GM12878 (cell line): ENCODE measurements around the gene OR1N1. TPM values are rescaled to one million over a fixed set of nuclear protein-coding genes. Genes with fewer than 3 reads are reported as not detected.
A peak's percentile ranks its signal among the peaks of the same experiment; 100 is the strongest.

ENCODE experiments used
- ATAC-seq: fragments of 200-7000 bp; cut with Tn5 transposase; 3 replicates; pipeline ENCODE4 v1.9.1; 2020; ENCODE audit warnings: mild to moderate bottlenecking, moderate library complexity
- BruUV-seq: library from RNA; stranded (reverse); fragments of 400-500 nt; replicated peaks from 2 replicates; lab custom pipeline; 2021; lab: Mats Ljungman, UMichigan
- CTCF ChIA-PET: fragments of 300-600 bp; sonication (Branson Sonifier 250); formaldehyde crosslinking; extraction: SDS; loops from one replicate; lab custom pipeline; 2021; ENCODE audit warnings: inconsistent platforms; lab: Yijun Ruan, JAX
- POLR2A ChIA-PET: fragments of 350-600 bp; formaldehyde crosslinking; extraction: SDS; loops from one replicate; lab custom pipeline; 2021; ENCODE audit warnings: inconsistent platforms; lab: Charles Lee
- RAD21 ChIA-PET: fragments of 300-600 bp; sonication (Branson Sonifier 250); formaldehyde crosslinking; loops from one replicate; lab custom pipeline; 2023; ENCODE audit warnings: antibody characterized with exemption; ENCODE audit not compliant: unreplicated experiment; lab: Charles Lee
- SMC1A ChIA-PET: fragments of 300-600 bp; sonication (Branson Sonifier 250); formaldehyde crosslinking; loops from one replicate; lab custom pipeline; 2023; ENCODE audit not compliant: unreplicated experiment, uncharacterized antibody; lab: Charles Lee
- DNase-seq: peaks from one replicate; pipeline ENCODE4 v3.0.0-alpha.2; 2011; ENCODE audit warnings: low read depth, low spot score
- FAIRE-seq: peaks from 3 replicates; lab custom pipeline; 2011; peaks lifted over from hg19 to GRCh38; lab: Jason Lieb, UNC
- H2AFZ ChIP-seq: 2 replicates; pipeline ENCODE4 v1.6.0; 2011; ENCODE audit warnings: low read depth, low read length, control low read depth; ENCODE audit not compliant: control insufficient read depth
- H3K27ac ChIP-seq: 2 replicates; pipeline ENCODE4 v1.5.1; 2011; ENCODE audit warnings: control low read depth; ENCODE audit not compliant: control insufficient read depth, insufficient read depth
- H3K27me3 ChIP-seq, 2 experiments: replicated peaks in 1 of 2; 2 replicates each; pipeline versions ENCODE4 v1.6.0 to v1.6.1; 2011; ENCODE audit warnings: low read length in 1 of 2; ENCODE audit not compliant: control insufficient read depth in 2 of 2, insufficient read depth in 2 of 2
- H3K36me3 ChIP-seq, 2 experiments: 2 replicates each; pipeline ENCODE4 v1.5.1; 2011; ENCODE audit warnings: low read length in 1 of 2; ENCODE audit not compliant: control insufficient read depth in 2 of 2, insufficient read depth in 2 of 2
- H3K4me1 ChIP-seq: 2 replicates; pipeline ENCODE4 v1.6.1; 2011; ENCODE audit warnings: mild to moderate bottlenecking, low read length, moderate library complexity, mixed read lengths; ENCODE audit not compliant: control insufficient read depth, insufficient read depth
- H3K4me2 ChIP-seq: 2 replicates; pipeline ENCODE4 v1.6.0; 2011; ENCODE audit warnings: control low read depth; ENCODE audit not compliant: control insufficient read depth, insufficient read depth
- H3K4me3 ChIP-seq: fragments of 200-600 bp; sonication (generic); 2 replicates; pipeline ENCODE4 v1.5.1; 2016
- H3K79me2 ChIP-seq: 2 replicates; pipeline ENCODE4 v1.6.0; 2011; ENCODE audit warnings: low read length; ENCODE audit not compliant: control insufficient read depth, insufficient read depth
- H3K9ac ChIP-seq: 2 replicates; pipeline ENCODE4 v1.8.0; 2011; ENCODE audit warnings: low read length, control low read depth, mixed read lengths; ENCODE audit not compliant: control insufficient read depth, insufficient read depth
- H3K9me3 ChIP-seq: replicated peaks from 3 replicates; pipeline ENCODE4 v1.5.1; 2011; ENCODE audit warnings: mild to moderate bottlenecking, low read length; ENCODE audit not compliant: control insufficient read depth, insufficient read depth
- H4K20me1 ChIP-seq: 2 replicates; pipeline ENCODE4 v1.6.0; 2011; ENCODE audit not compliant: control insufficient read depth, insufficient read depth
- HDAC2 ChIP-seq: fragments of 200-600 bp; sonication (generic); IDR thresholded peaks from 2 replicates; pipeline ENCODE4 v1.6.1; 2017
- KLF5 ChIP-seq: fragments of 450-650 bp; IDR thresholded peaks from 2 replicates; pipeline ENCODE4 v1.6.1; 2014; ENCODE audit warnings: mild to moderate bottlenecking; ENCODE audit not compliant: partially characterized antibody
- RBBP5 ChIP-seq: fragments of 200-600 bp; sonication (generic); conservative IDR thresholded peaks from 2 replicates; pipeline ENCODE4 v1.6.1; 2016
- RELA ChIP-seq: fragments of 450-650 bp; IDR thresholded peaks from 2 replicates; pipeline ENCODE4 v1.8.0; 2014; ENCODE audit warnings: borderline replicate concordance; ENCODE audit not compliant: partially characterized antibody
- RUNX3 ChIP-seq: IDR thresholded peaks from 2 replicates; pipeline ENCODE4 v1.6.1; 2012; ENCODE audit warnings: low read length, inconsistent platforms
- YBX1 ChIP-seq: fragments of 450-650 bp; IDR thresholded peaks from 2 replicates; pipeline ENCODE4 v1.6.1; 2016; ENCODE audit warnings: antibody characterized with exemption
- ZBED1 ChIP-seq: IDR thresholded peaks from 2 replicates; pipeline ENCODE4 v1.6.1; 2016; ENCODE audit warnings: borderline replicate concordance
- WGBS: methylation state at CpG from one replicate; pipeline ENCODE4 v1.1.6; 2016; ENCODE audit warnings: low lambda C conversion rate; ENCODE audit not compliant: insufficient replicate concordance, insufficient coverage; ENCODE audit errors: missing lambda C conversion rate; 5-methylcytosine and 5-hydroxymethylcytosine counted together
- in situ Hi-C: fragments of 300-500 bp; cut with MboI; formaldehyde crosslinking; loops from 9 replicates; pipeline ENCODE4 v1.14.3; 2018; ENCODE audit warnings: mixed read lengths
- intact Hi-C: fragments of 100-400 bp; cut with micrococcal nuclease; formaldehyde crosslinking; loops from one replicate; pipeline ENCODE4 v1.14.2; 2022; ENCODE audit not compliant: unreplicated experiment
- polyA plus RNA-seq, 11 experiments: library from polyadenylated mRNA; depleted of rRNA in 4 of 11; unstranded in 6 of 11; stranded (reverse) in 5 of 11; fragments of >200 nt; fragmentation: Nextera tagmentation in 4 of 11; fragmentation: Illumina TruSeq in 1 of 11; extraction: Ambion mirVana in 4 of 11; extraction: Trizol in 1 of 11; gene quantifications; 1 replicate in 1 of 11; 2 replicates in 10 of 11; pipeline versions ENCODE4 v1.2.1 to v1.2.3, GENCODE V29; 2011 to 2016; ENCODE audit warnings: inconsistent platforms in 2 of 11, missing spikeins in 2 of 11, low read depth in 1 of 11
- total RNA-seq, 4 experiments: library from RNA; depleted of rRNA in 3 of 4; stranded (reverse); fragments of >200 nt in 3 of 4; fragmentation: Illumina TruSeq in 1 of 4; extraction: Trizol in 1 of 4; gene quantifications; 2 replicates each; pipeline versions ENCODE4 v1.2.1 to v1.2.3, GENCODE V29; 2013 to 2021
- TF ChIP-seq, protein P1 (sequence below): fragments of 450-650 bp; IDR thresholded peaks from 2 replicates; pipeline ENCODE4 v1.6.1; 2014; ENCODE audit warnings: mild to moderate bottlenecking
- TF ChIP-seq, protein P2 (sequence below), 3 experiments: IDR thresholded peaks in 2 of 3; conservative IDR thresholded peaks in 1 of 3; 2 replicates each; pipeline ENCODE4 v1.5.1; 2011; ENCODE audit warnings: low read depth in 3 of 3, low read length in 3 of 3, mild to moderate bottlenecking in 3 of 3, control low read depth in 2 of 3, moderate library complexity in 2 of 3, inconsistent platforms in 1 of 3, mixed read lengths in 1 of 3; ENCODE audit not compliant: control insufficient read depth in 2 of 3, insufficient read depth in 1 of 3; ENCODE audit errors: extremely low read depth in 1 of 3
- TF ChIP-seq, protein P3 (sequence below): fragments of 450-650 bp; conservative IDR thresholded peaks from 2 replicates; pipeline ENCODE4 v1.6.1; 2017; ENCODE audit warnings: mild to moderate bottlenecking, moderate library complexity
- TF ChIP-seq, protein P4 (sequence below): IDR thresholded peaks from 2 replicates; pipeline ENCODE4 v1.6.1; 2011; ENCODE audit warnings: borderline replicate concordance, low read depth, mild to moderate bottlenecking, moderate library complexity, low read length; ENCODE audit not compliant: insufficient read depth, poor library complexity, severe bottlenecking
- TF ChIP-seq, protein P5 (sequence below): IDR thresholded peaks from 2 replicates; pipeline ENCODE4 v1.6.1; 2012; ENCODE audit warnings: low read depth, low read length, improper control_type of control experiment

OR1N1 gene
- total and polyA plus RNA-seq, 10 of the 15 experiments (the other 5 are each of a cell fraction or from before 2014, with no cell fraction given) = not detected

DNA sequence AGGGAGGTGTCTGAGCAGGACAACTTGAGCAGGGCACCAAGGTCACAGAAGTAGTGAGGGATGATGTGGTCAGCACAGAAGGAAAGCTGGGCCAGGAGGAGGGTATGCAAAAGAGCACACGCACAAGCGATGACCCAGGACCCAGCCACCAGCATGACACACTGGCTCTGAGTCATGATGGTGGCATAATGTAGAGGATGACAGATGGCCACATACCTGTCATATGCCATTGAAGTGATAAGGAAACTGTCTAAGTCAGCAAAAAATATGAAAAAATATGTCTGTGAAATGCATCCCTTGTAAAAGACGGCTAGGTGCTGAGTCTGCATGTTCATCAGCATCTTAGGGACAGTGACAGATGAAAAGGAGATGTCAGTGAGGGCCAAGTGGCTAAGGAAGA lies 49.7 kb downstream of the OR1N1 start:
- in situ Hi-C loops (no loop called here), intact Hi-C loops (no loop called here)
- H4K20me1 ChIP-seq = no peaks in the 10 kb centered on the region
- 41% methylated on average over 3 of the region's 3 CpGs for WGBS
- no peak for DNase-seq
- ATAC-seq = no peak
- H3K4me3 ChIP-seq = no peak overlapping the region
- no peaks in the 10 kb centered on the region for H3K79me2 ChIP-seq
- ChIA-PET SMC1A (no interaction called here), RAD21 (no interaction called here), CTCF (interaction anchor here (1.3 to 2.1 kb wide), 2 partner anchors 13 to 21 kb away, joined by 3 to 7 read pairs; no protein-coding TSS in a partner anchor), POLR2A (no interaction called here)
- FAIRE-seq = peak; percentile 56
- H3K27ac ChIP-seq = no peak overlapping the region
- no peak overlapping the region for H3K9ac ChIP-seq
- no peaks in the 10 kb centered on the region for H3K9me3 ChIP-seq
- H3K27me3 ChIP-seq = no peaks in the 10 kb centered on the region; a peak in 1 of 4 replicates
- H2AFZ ChIP-seq = no peak overlapping the region
- BruUV-seq = no TSS peak
- TF ChIP-seq RBBP5 (no peak), HDAC2 (no peak), ZBED1 (no peak), YBX1 (no peak), RELA (no peak), KLF5 (no peak), RUNX3 (no peak)
- TF ChIP-seq, protein P1, sequence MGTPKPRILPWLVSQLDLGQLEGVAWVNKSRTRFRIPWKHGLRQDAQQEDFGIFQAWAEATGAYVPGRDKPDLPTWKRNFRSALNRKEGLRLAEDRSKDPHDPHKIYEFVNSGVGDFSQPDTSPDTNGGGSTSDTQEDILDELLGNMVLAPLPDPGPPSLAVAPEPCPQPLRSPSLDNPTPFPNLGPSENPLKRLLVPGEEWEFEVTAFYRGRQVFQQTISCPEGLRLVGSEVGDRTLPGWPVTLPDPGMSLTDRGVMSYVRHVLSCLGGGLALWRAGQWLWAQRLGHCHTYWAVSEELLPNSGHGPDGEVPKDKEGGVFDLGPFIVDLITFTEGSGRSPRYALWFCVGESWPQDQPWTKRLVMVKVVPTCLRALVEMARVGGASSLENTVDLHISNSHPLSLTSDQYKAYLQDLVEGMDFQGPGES = no peak
- TF ChIP-seq, protein P2, sequence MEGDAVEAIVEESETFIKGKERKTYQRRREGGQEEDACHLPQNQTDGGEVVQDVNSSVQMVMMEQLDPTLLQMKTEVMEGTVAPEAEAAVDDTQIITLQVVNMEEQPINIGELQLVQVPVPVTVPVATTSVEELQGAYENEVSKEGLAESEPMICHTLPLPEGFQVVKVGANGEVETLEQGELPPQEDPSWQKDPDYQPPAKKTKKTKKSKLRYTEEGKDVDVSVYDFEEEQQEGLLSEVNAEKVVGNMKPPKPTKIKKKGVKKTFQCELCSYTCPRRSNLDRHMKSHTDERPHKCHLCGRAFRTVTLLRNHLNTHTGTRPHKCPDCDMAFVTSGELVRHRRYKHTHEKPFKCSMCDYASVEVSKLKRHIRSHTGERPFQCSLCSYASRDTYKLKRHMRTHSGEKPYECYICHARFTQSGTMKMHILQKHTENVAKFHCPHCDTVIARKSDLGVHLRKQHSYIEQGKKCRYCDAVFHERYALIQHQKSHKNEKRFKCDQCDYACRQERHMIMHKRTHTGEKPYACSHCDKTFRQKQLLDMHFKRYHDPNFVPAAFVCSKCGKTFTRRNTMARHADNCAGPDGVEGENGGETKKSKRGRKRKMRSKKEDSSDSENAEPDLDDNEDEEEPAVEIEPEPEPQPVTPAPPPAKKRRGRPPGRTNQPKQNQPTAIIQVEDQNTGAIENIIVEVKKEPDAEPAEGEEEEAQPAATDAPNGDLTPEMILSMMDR (IDR thresholded peaks at IDR 0.05 in 2 of 3, conservative IDR thresholded peaks at IDR 0.05 in 1 of 3; ENCODE audit: control insufficient read depth in 2 of 3, extremely low read depth in 1 of 3, insufficient read depth in 1 of 3, low read depth in 3 of 3, low read length in 3 of 3) = no peak
- TF ChIP-seq, protein P3, sequence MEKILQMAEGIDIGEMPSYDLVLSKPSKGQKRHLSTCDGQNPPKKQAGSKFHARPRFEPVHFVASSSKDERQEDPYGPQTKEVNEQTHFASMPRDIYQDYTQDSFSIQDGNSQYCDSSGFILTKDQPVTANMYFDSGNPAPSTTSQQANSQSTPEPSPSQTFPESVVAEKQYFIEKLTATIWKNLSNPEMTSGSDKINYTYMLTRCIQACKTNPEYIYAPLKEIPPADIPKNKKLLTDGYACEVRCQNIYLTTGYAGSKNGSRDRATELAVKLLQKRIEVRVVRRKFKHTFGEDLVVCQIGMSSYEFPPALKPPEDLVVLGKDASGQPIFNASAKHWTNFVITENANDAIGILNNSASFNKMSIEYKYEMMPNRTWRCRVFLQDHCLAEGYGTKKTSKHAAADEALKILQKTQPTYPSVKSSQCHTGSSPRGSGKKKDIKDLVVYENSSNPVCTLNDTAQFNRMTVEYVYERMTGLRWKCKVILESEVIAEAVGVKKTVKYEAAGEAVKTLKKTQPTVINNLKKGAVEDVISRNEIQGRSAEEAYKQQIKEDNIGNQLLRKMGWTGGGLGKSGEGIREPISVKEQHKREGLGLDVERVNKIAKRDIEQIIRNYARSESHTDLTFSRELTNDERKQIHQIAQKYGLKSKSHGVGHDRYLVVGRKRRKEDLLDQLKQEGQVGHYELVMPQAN = no peak
- TF ChIP-seq, protein P4, sequence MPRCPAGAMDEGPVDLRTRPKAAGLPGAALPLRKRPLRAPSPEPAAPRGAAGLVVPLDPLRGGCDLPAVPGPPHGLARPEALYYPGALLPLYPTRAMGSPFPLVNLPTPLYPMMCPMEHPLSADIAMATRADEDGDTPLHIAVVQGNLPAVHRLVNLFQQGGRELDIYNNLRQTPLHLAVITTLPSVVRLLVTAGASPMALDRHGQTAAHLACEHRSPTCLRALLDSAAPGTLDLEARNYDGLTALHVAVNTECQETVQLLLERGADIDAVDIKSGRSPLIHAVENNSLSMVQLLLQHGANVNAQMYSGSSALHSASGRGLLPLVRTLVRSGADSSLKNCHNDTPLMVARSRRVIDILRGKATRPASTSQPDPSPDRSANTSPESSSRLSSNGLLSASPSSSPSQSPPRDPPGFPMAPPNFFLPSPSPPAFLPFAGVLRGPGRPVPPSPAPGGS = no peak
- TF ChIP-seq, protein P5, sequence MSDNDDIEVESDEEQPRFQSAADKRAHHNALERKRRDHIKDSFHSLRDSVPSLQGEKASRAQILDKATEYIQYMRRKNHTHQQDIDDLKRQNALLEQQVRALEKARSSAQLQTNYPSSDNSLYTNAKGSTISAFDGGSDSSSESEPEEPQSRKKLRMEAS = no peak
- no peaks in the 10 kb centered on the region for H3K36me3 ChIP-seq
- H3K4me1 ChIP-seq = no peaks in the 10 kb centered on the region
- no peak overlapping the region for H3K4me2 ChIP-seq
